Panc1 (cell line): ENCODE data around the gene VSTM1.

Experiments
- TCF7L2 ChIP-seq: IDR thresholded peaks from 2 replicates; pipeline ENCODE4 v1.6.1; 2011; ENCODE audit warnings: mild to moderate bottlenecking, low read depth, low read length, inconsistent platforms
- TF ChIP-seq, protein P1 (sequence below): fragments of 450-650 bp; IDR thresholded peaks from 2 replicates; pipeline ENCODE4 v1.5.1; 2017; ENCODE audit warnings: mild to moderate bottlenecking
- TF ChIP-seq, protein P2 (sequence below), 2 experiments: IDR thresholded peaks; 2 replicates each; pipeline ENCODE4 v1.6.1; 2011 to 2012; ENCODE audit warnings: low read depth in 2 of 2, control low read depth in 1 of 2, low read length in 1 of 2, mild to moderate bottlenecking in 1 of 2, moderate library complexity in 1 of 2; ENCODE audit not compliant: insufficient read depth in 1 of 2

DNA sequence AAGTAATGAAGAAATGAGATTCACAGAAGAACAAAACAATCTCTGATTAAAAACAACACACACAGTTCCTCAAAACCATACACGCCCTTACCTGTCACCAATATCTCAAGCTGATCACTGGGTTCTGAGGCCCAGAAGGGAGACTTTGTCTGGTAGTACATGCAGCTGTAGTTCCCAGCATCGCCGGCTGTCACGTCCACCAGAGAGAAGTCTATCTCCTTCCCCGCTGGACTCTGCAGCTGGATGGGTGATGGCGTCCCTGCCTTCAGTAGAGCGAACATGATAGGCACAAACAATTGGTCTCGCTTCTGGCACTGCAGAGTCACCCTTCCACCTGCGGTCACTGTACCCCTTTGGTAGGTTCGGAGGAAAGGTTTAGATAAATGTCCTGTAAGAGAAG, 10.1 kb upstream of the VSTM1 start:
- TF ChIP-seq, protein P1, sequence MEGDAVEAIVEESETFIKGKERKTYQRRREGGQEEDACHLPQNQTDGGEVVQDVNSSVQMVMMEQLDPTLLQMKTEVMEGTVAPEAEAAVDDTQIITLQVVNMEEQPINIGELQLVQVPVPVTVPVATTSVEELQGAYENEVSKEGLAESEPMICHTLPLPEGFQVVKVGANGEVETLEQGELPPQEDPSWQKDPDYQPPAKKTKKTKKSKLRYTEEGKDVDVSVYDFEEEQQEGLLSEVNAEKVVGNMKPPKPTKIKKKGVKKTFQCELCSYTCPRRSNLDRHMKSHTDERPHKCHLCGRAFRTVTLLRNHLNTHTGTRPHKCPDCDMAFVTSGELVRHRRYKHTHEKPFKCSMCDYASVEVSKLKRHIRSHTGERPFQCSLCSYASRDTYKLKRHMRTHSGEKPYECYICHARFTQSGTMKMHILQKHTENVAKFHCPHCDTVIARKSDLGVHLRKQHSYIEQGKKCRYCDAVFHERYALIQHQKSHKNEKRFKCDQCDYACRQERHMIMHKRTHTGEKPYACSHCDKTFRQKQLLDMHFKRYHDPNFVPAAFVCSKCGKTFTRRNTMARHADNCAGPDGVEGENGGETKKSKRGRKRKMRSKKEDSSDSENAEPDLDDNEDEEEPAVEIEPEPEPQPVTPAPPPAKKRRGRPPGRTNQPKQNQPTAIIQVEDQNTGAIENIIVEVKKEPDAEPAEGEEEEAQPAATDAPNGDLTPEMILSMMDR, result no peak
- no peak for TF ChIP-seq TCF7L2
- TF ChIP-seq, protein P2, sequence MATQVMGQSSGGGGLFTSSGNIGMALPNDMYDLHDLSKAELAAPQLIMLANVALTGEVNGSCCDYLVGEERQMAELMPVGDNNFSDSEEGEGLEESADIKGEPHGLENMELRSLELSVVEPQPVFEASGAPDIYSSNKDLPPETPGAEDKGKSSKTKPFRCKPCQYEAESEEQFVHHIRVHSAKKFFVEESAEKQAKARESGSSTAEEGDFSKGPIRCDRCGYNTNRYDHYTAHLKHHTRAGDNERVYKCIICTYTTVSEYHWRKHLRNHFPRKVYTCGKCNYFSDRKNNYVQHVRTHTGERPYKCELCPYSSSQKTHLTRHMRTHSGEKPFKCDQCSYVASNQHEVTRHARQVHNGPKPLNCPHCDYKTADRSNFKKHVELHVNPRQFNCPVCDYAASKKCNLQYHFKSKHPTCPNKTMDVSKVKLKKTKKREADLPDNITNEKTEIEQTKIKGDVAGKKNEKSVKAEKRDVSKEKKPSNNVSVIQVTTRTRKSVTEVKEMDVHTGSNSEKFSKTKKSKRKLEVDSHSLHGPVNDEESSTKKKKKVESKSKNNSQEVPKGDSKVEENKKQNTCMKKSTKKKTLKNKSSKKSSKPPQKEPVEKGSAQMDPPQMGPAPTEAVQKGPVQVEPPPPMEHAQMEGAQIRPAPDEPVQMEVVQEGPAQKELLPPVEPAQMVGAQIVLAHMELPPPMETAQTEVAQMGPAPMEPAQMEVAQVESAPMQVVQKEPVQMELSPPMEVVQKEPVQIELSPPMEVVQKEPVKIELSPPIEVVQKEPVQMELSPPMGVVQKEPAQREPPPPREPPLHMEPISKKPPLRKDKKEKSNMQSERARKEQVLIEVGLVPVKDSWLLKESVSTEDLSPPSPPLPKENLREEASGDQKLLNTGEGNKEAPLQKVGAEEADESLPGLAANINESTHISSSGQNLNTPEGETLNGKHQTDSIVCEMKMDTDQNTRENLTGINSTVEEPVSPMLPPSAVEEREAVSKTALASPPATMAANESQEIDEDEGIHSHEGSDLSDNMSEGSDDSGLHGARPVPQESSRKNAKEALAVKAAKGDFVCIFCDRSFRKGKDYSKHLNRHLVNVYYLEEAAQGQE (IDR thresholded peaks at IDR 0.05; ENCODE audit: insufficient read depth in 1 of 2, low read depth in 2 of 2, low read length in 1 of 2), result no peak
